ENCODE measurements around the gene RBP3. TPM values are rescaled to one million over a fixed set of nuclear protein-coding genes. Genes with fewer than 3 reads are reported as not detected.

The RBP3 gene
- polyA plus RNA-seq, 1 donor from 2014 or later = not detected

DNA sequence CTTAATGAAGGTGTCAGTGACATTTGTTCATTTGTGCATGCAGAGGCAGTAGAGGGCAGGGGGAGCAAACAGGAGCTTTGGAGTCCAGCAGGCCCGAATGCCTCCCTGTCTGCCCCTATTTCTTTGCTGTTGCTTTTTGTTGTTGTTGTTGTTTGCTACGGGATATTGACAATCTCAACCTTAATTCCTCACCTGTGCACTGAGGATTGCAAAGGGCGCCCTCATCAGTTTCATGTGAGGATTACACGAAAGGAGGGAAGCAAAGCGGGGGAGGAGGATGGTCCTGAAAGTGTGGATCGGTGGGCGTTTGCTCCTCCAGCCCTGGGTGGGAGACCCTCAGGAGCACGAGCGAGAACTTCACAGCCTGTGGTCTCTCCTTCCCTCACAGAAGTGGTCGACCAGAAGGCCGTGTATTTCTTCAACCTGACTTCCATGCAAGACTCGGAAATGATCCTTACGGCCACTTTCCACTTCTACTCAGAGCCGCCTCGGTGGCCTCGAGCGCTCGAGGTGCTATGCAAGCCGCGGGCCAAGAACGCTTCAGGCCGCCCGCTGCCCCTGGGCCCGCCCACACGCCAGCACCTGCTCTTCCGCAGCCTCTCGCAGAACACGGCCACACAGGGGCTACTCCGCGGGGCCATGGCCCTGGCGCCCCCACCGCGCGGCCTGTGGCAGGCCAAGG lies 38.6 kb upstream of the RBP3 start:
- H2AFZ ChIP-seq (ENCODE audit: low read depth, low read length) = no peak overlapping the region
- H3K27me3 ChIP-seq (ENCODE audit: insufficient read depth, low read depth, low read length) = no peaks in the 10 kb centered on the region
- no peak overlapping the region for H3K4me2 ChIP-seq (ENCODE audit: low read length)
- no peaks in the 10 kb centered on the region for H3K36me3 ChIP-seq (ENCODE audit: insufficient read depth, low read length)
- no peaks in the 10 kb centered on the region for H3K79me2 ChIP-seq (replicated peaks; ENCODE audit: insufficient read depth, low read length)
- H4K20me1 ChIP-seq (ENCODE audit: insufficient read depth) = no peaks in the 10 kb centered on the region
- TF ChIP-seq, protein P1, sequence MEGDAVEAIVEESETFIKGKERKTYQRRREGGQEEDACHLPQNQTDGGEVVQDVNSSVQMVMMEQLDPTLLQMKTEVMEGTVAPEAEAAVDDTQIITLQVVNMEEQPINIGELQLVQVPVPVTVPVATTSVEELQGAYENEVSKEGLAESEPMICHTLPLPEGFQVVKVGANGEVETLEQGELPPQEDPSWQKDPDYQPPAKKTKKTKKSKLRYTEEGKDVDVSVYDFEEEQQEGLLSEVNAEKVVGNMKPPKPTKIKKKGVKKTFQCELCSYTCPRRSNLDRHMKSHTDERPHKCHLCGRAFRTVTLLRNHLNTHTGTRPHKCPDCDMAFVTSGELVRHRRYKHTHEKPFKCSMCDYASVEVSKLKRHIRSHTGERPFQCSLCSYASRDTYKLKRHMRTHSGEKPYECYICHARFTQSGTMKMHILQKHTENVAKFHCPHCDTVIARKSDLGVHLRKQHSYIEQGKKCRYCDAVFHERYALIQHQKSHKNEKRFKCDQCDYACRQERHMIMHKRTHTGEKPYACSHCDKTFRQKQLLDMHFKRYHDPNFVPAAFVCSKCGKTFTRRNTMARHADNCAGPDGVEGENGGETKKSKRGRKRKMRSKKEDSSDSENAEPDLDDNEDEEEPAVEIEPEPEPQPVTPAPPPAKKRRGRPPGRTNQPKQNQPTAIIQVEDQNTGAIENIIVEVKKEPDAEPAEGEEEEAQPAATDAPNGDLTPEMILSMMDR (IDR thresholded peaks at IDR 0.05; ENCODE audit: poor library complexity, severe bottlenecking) = no peak
- TF ChIP-seq MXI1 (conservative IDR thresholded peaks at IDR 0.05; ENCODE audit: poor library complexity, severe bottlenecking) (no peak), SMC3 (conservative IDR thresholded peaks at IDR 0.05; ENCODE audit: poor library complexity) (no peak), EZH2 (IDR thresholded peaks at IDR 0.05; ENCODE audit: borderline replicate concordance, insufficient read depth, low read length, poor library complexity, severe bottlenecking) (no peak), TAF1 (IDR thresholded peaks at IDR 0.05; ENCODE audit: low read depth) (no peak), RAD21 (conservative IDR thresholded peaks at IDR 0.05) (no peak), POLR2AphosphoS5 (IDR thresholded peaks at IDR 0.05) (no peak), EP300 (conservative IDR thresholded peaks at IDR 0.05; ENCODE audit: poor library complexity, severe bottlenecking) (no peak)
- TF ChIP-seq, protein P2, sequence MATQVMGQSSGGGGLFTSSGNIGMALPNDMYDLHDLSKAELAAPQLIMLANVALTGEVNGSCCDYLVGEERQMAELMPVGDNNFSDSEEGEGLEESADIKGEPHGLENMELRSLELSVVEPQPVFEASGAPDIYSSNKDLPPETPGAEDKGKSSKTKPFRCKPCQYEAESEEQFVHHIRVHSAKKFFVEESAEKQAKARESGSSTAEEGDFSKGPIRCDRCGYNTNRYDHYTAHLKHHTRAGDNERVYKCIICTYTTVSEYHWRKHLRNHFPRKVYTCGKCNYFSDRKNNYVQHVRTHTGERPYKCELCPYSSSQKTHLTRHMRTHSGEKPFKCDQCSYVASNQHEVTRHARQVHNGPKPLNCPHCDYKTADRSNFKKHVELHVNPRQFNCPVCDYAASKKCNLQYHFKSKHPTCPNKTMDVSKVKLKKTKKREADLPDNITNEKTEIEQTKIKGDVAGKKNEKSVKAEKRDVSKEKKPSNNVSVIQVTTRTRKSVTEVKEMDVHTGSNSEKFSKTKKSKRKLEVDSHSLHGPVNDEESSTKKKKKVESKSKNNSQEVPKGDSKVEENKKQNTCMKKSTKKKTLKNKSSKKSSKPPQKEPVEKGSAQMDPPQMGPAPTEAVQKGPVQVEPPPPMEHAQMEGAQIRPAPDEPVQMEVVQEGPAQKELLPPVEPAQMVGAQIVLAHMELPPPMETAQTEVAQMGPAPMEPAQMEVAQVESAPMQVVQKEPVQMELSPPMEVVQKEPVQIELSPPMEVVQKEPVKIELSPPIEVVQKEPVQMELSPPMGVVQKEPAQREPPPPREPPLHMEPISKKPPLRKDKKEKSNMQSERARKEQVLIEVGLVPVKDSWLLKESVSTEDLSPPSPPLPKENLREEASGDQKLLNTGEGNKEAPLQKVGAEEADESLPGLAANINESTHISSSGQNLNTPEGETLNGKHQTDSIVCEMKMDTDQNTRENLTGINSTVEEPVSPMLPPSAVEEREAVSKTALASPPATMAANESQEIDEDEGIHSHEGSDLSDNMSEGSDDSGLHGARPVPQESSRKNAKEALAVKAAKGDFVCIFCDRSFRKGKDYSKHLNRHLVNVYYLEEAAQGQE (IDR thresholded peaks at IDR 0.05; ENCODE audit: borderline replicate concordance) = no peak
- no peak overlapping the region for H3K27ac ChIP-seq (ENCODE audit: low read length)
- no peaks in the 10 kb centered on the region for H3K9me2 ChIP-seq (ENCODE audit: insufficient read depth, low read length)
- no peak overlapping the region for H3K4me3 ChIP-seq (ENCODE audit: low read length)
- no peak overlapping the region for H3K9ac ChIP-seq (ENCODE audit: low read length)
- no peaks in the 10 kb centered on the region for H3K9me3 ChIP-seq (ENCODE audit: low read length)
- H3F3A ChIP-seq (ENCODE audit: insufficient read depth, low read length, poor library complexity, severe bottlenecking) = no peaks in the 10 kb centered on the region

DNA sequence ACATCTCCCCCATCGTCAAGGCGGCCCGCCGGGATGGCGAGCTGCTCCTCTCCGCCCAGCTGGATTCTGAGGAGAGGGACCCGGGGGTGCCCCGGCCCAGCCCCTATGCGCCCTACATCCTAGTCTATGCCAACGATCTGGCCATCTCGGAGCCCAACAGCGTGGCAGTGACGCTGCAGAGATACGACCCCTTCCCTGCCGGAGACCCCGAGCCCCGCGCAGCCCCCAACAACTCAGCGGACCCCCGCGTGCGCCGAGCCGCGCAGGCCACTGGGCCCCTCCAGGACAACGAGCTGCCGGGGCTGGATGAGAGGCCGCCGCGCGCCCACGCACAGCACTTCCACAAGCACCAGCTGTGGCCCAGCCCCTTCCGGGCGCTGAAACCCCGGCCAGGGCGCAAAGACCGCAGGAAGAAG lies 38.1 kb upstream of the RBP3 start:
- TF ChIP-seq, protein P2 (IDR thresholded peaks at IDR 0.05; ENCODE audit: borderline replicate concordance) = no peak
- no peak for TF ChIP-seq TAF1 (IDR thresholded peaks at IDR 0.05; ENCODE audit: low read depth)
- H3K36me3 ChIP-seq (ENCODE audit: insufficient read depth, low read length) = no peaks in the 10 kb centered on the region
- no peaks in the 10 kb centered on the region for H3K27me3 ChIP-seq (ENCODE audit: insufficient read depth, low read depth, low read length)

More for the DNA sequence above, 38.1 kb upstream of the RBP3 start:
- Histone ChIP-seq H4K20me1 (ENCODE audit: insufficient read depth) (no peaks in the 10 kb centered on the region), H3K9me2 (ENCODE audit: insufficient read depth, low read length) (no peaks in the 10 kb centered on the region), H3K9ac (ENCODE audit: low read length) (no peak overlapping the region), H2AFZ (ENCODE audit: low read depth, low read length) (no peak overlapping the region), H3K4me2 (ENCODE audit: low read length) (no peak overlapping the region), H3K4me3 (ENCODE audit: low read length) (no peak overlapping the region), H3F3A (ENCODE audit: insufficient read depth, low read length, poor library complexity, severe bottlenecking) (no peaks in the 10 kb centered on the region), H3K79me2 (replicated peaks; ENCODE audit: insufficient read depth, low read length) (no peaks in the 10 kb centered on the region), H3K27ac (ENCODE audit: low read length) (no peak overlapping the region), H3K9me3 (ENCODE audit: low read length) (no peaks in the 10 kb centered on the region)

All from neural cell (in vitro differentiated cells).